GM19395 (cell line): Measurements from ENCODE around the gene EP400.
A peak's percentile ranks its signal among the peaks of the same experiment; 100 is the strongest.

ENCODE experiments used
- ATAC-seq: cut with Tn5 transposase; IDR thresholded peaks from one replicate; pipeline ENCODE4 v1.9.1; 2021; ENCODE audit warnings: mild to moderate bottlenecking, moderate library complexity; ENCODE audit not compliant: unreplicated experiment

Gene EP400

GRCh38 chr12:132063491-132063890 lies 113.7 kb downstream of the EP400 start:
- no peak for ATAC-seq

GRCh38 chr12:132064631-132065030 lies 114.9 kb downstream of the EP400 start:
- ATAC-seq = no peak

GRCh38 chr12:132065203-132065602 lies 115.5 kb downstream of the EP400 start:
- no peak for ATAC-seq

- ATAC-seq = peak; percentile 7
Observed at GRCh38 chr12:132065609-132066344, 116.0 kb downstream of the EP400 start.

- peak; percentile 35 for ATAC-seq
Observed at GRCh38 chr12:132066345-132066685, 116.6 kb downstream of the EP400 start.

- ATAC-seq = no peak
Observed at GRCh38 chr12:132066749-132067148, 117.0 kb downstream of the EP400 start.

- no peak for ATAC-seq
Observed at GRCh38 chr12:132067182-132067581, 117.4 kb downstream of the EP400 start.

GRCh38 chr12:132068250-132068649 lies 118.5 kb downstream of the EP400 start:
- ATAC-seq = no peak

GRCh38 chr12:132069336-132069985 lies 119.7 kb downstream of the EP400 start:
- no peak for ATAC-seq

- no peak for ATAC-seq
Observed at GRCh38 chr12:132070298-132070697, 120.6 kb downstream of the EP400 start.

- peak; percentile 89 for ATAC-seq
Observed at GRCh38 chr12:132071040-132071810, 121.5 kb downstream of the EP400 start.

GRCh38 chr12:132071830-132072384 lies 122.2 kb downstream of the EP400 start:
- ATAC-seq = no peak

GRCh38 chr12:132074216-132074615 lies 124.5 kb downstream of the EP400 start:
- ATAC-seq = no peak

- ATAC-seq = no peak
Observed at GRCh38 chr12:132075026-132075713, 125.4 kb downstream of the EP400 start.

GRCh38 chr12:132075714-132076553 lies 126.2 kb downstream of the EP400 start:
- ATAC-seq = no peak

GRCh38 chr12:132076711-132077110 lies 127.0 kb downstream of the EP400 start:
- no peak for ATAC-seq

- ATAC-seq = no peak
Observed at GRCh38 chr12:132077322-132078100, 127.8 kb downstream of the EP400 start.

GRCh38 chr12:132078190-132078589 lies 128.4 kb downstream of the EP400 start:
- no peak for ATAC-seq

GRCh38 chr12:132079200-132079599 lies 129.5 kb downstream of the EP400 start:
- ATAC-seq = no peak
